GM21576 (cell line): ENCODE measurements around the gene WDR90.
A peak's percentile ranks its signal among the peaks of the same experiment; 100 is the strongest.

ENCODE experiments used
- ATAC-seq: cut with Tn5 transposase; IDR thresholded peaks from one replicate; pipeline ENCODE4 v1.9.1; 2021; ENCODE audit warnings: mild to moderate bottlenecking, moderate library complexity; ENCODE audit not compliant: unreplicated experiment

The WDR90 gene

GRCh38 chr16:625977-626765 is 23.0 kb upstream of the WDR90 start:
- ATAC-seq = no peak

- no peak for ATAC-seq
These were observed 22.2 kb upstream of the WDR90 start for GRCh38 chr16:626787-627453.

DNA sequence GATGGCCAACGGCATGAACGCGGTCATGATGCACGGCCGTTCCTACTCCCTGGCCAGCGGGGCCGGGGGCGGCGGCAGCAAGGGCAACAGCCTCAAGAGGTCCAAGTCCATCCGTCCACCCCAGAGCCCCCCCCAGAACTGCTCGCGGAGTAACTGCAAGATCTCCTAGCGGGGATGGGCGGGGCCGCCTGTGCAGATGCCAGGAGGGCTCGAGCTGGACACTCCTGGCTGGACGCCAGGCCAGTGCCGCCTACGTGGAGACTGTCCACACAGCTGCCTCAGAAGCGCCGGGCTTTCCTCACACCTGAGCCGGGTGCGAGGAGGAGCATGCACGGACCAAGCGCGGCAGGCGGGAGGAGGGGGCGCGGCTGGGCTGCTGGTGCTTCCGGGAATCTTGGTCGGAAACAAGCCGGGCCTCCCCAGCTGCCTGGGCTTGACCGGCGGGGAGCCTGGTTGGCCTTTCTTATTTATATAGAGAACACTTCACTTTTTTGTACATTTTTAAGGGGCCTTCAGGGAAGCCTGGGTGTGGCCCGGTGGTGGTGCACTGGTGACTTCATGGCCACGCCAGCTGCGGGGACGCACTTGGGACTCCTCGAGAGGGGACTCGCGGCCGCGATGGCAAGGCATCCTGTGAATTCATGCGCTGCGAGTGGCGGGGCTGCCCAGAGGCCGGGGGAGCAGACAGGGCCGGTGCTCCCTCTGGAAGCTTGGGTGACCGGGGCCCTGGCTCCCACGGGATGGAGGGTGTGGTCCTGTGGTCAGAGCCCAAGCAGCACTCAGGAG is 21.5 kb upstream of the WDR90 start:
- ATAC-seq = no peak

GRCh38 chr16:628321-629061 is 20.7 kb upstream of the WDR90 start:
- no peak for ATAC-seq

DNA sequence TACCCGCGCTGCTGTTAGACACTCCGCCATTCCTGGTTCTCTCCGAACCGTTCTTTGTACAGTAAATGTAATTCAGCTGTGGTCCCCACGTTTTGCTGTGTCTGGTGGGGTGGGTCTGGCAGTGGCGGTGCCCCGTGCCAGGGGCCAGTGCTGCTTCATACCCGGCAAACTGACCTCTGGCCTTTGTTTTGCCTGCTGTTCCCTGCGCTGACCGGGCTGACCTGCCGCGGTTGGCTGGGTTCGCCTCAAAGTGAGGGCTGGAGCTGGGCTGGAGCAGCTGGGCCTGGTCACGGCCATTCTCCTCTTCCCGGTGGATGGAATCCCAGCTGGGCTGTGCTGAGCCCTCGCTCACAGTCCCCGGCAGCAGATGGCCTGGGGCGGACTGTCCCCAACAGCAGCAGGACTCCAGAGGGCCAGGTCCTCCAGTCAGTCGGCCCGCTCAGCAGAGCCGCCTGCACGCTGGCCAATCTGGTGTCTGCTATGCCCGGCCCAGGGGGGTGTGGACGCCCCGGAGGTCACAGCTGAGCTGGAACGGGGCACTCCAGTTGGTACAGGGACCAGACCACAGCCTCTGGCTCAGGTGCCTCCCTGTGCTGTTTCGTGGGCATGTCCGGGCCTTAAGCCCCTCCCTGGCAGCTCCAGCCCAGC is 19.9 kb upstream of the WDR90 start:
- no peak for ATAC-seq

- ATAC-seq = no peak
These were observed 19.3 kb upstream of the WDR90 start for GRCh38 chr16:629833-630248.

DNA sequence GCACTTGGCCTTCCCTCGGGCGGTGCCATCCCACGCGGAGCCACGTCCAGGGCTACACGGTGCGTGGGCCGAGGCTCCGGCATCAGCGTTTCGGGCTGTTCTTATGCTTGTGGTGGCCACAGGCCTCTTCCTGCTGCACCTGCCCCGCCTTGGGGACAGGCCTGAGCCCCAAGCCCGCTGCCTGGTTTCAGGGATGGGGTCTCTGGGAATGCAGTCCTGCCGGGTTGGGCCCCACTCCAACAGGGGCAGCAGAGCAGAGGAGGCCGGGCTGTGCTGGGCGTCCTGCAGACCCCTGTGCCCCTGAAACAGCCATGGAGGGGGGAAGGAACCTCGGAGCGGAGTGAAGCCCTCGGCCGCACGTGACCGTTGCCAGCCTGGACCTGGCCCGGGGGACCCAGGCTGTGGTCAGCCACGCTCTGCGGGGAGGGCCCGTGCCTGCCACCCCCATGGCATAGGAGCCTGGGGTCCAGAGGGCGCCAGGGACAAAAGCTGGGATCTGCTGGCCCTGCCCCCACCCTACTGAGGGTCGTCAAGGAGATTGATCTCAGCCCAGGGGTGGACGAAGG is 18.8 kb upstream of the WDR90 start:
- no peak for ATAC-seq

DNA sequence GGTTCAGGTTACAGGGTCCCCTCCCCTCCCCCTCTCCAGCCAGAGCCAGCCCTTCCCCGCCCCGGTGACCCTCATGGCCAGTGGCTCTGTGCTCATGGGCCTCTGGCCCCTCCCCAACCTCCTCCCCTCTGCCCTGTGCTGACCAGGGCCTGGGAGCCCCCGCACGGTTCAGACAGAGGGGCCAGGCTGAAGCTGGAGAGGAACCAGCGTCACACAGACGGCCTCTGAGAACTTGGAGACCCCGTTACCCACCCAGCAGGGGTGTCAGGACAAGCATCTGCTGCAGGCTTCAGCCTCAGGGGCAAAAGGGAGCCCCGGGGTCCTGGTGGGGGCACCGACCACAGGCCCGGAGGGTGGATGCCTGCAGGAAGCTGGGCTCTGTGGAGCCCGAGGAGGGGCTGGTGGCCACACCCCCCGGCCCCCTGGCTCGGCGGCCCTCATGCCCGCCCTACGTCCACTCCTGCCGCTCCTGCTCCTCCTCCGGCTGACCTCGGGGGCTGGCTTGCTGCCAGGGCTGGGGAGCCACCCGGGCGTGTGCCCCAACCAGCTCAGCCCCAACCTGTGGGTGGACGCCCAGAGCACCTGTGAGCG is 18.3 kb upstream of the WDR90 start, which contains the start of gene WFIKKN1:
Gene WFIKKN1, plus strand, starts transcription at position 171 of the 591 bp plus-strand sequence. Its CDS starts 269 bp downstream, at position 440.
- ATAC-seq = no peak

- ATAC-seq = no peak
These were observed 17.3 kb upstream of the WDR90 start for GRCh38 chr16:631808-632358.

- ATAC-seq = no peak
These were observed 16.5 kb upstream of the WDR90 start for GRCh38 chr16:632486-633335.

DNA sequence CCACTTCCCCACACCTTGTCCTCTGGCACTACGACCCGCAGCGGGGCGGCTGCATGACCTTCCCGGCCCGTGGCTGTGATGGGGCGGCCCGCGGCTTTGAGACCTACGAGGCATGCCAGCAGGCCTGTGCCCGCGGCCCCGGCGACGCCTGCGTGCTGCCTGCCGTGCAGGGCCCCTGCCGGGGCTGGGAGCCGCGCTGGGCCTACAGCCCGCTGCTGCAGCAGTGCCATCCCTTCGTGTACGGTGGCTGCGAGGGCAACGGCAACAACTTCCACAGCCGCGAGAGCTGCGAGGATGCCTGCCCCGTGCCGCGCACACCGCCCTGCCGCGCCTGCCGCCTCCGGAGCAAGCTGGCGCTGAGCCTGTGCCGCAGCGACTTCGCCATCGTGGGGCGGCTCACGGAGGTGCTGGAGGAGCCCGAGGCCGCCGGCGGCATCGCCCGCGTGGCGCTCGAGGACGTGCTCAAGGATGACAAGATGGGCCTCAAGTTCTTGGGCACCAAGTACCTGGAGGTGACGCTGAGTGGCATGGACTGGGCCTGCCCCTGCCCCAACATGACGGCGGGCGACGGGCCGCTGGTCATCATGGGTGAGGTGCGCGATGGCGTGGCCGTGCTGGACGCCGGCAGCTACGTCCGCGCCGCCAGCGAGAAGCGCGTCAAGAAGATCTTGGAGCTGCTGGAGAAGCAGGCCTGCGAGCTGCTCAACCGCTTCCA is 15.7 kb upstream of the WDR90 start:
- no peak for ATAC-seq

DNA sequence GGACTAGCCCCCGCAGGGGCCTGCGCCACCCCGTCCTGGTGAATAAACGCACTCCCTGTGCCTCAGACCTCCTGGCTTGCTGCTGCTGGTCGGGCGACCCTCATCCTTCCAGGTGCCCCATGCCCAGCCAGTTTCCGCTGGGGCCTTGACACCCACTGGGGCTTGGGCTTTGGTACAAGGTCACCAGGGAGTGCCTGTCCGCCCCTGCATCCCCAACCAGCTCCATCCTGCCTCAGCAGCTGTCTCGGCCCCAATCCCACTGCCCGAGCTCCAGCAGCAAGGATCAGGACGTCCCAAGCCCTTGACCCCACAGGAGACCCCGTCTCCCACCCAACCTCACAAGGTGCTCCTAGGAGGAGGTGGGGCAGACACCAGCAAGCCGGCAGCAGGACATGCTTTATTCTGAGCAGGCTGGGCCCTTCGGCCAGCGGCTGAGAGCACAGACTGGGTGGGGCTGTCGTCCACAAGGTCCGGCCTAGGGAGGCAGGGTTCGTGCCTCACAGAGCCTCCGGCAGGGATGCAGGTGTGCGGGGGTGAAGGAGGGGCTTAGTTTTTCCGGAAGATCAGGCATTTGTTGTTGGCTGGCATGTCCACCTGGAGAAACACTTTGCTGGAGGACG is 15.0 kb upstream of the WDR90 start:
- ATAC-seq = no peak

- no peak for ATAC-seq
These were observed 14.2 kb upstream of the WDR90 start for GRCh38 chr16:634996-635395.

GRCh38 chr16:635573-636205 is 13.5 kb upstream of the WDR90 start:
- peak; percentile 11 for ATAC-seq

DNA sequence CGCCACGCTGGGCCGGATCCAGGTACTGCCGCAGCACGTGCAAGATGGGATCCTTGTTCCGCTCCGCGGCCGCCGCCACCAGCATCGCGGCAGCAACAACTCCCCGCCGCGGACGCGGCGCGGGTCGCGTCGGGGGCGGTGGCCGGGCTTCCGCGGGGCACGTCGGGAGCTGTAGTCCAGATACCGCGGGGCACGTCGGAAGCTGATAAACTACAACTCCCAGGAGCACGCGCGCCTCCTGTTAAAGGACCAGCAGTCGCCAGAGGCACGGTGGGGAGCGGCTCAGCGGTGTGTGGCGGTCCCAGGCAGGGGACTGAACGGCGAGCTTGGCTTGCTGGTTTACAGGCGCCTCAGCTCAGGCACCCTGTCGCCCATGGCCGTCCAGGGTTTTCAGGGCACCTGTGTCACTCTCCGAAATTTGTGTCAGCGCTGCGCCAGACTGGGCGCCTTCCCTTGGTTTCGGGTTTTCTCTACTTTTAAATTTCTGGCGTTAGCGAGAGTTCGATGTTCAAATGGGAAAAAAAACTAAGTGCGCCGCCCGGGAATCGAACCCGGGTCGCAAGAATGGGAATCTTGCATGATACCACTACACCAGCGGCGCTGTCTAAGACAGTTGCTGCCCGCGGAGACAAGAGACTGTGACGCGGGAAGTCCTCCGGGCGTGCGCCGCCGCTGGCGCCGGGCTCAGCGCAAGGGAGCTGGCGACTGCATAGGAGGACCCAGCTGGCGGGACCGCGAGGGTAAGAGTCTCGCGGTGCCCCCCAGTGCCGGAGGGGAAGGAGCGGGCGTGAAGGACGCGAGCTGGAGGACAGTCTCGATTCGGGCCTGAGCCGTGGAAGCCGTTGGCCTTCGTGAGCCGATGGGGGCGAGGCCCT is 12.7 kb upstream of the WDR90 start, which contains the start of gene METTL26:
Gene METTL26, minus strand, starts transcription at position 100 of the 875 bp plus-strand sequence. Its CDS starts 15 bp downstream, at position 85.
- ATAC-seq = peak; percentile 63
